ENCODE data around the gene VPS37C.
A peak's percentile ranks its signal among the peaks of the same experiment; 100 is the strongest.
"Not testable (repeated sequence)": the region's sequence is repeated elsewhere in the genome, so short reads cannot be mapped to it uniquely, and the experiment has no call there.

VPS37C gene

DNA sequence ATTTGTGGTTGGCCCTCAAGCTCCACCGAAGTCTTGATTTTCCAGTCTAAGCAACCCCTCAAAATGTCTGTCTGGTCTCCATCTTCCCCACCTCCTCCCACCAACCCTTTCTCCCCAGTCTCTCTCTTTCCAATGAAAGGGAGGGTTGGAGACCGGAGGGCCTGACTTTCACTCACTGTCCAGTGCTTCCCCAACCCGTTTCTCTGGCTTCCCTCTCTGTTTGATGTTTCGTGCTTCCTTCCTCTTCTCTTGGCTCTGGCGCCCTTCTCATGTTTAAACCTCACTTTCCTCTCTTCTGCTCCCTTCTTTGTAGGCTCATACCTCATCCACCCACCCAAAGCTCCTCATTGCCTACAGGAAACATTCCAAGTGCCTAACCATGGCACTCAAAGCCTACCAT, 11.1 kb upstream of the VPS37C start:
- Mint-ChIP-seq H3K9me3 (no peaks in the 10 kb centered on the region), H3K27me3 (peaks cover 12% of the 10 kb centered on the region), H3K4me3 (no peak overlapping the region), H3K27ac (ENCODE audit: low read depth) (no peak overlapping the region), H3K36me3 (ENCODE audit: insufficient read depth) (no peaks in the 10 kb centered on the region), H3K4me1 (peaks cover 11% of the 10 kb centered on the region)
- ATAC-seq (replicated peaks; ENCODE audit: extremely low read depth, poor library complexity, severe bottlenecking) (no peak), DNase-seq (ENCODE audit: low spot score in 2 of 2) (no peak)

- ATAC-seq (replicated peaks; ENCODE audit: extremely low read depth, poor library complexity, severe bottlenecking) = no peak
- no peak for DNase-seq (ENCODE audit: low spot score in 2 of 2)
- Mint-ChIP-seq H3K36me3 (ENCODE audit: insufficient read depth) (no peaks in the 10 kb centered on the region), H3K27me3 (peaks cover 12% of the 10 kb centered on the region), H3K9me3 (no peaks in the 10 kb centered on the region), H3K27ac (ENCODE audit: low read depth) (no peak overlapping the region), H3K4me3 (no peak overlapping the region), H3K4me1 (peaks cover 11% of the 10 kb centered on the region)
Observed at GRCh38 chr11:61171907-61172306, 10.7 kb upstream of the VPS37C start.

GRCh38 chr11:61170566-61170965, 9.3 kb upstream of the VPS37C start:
- Mint-ChIP-seq H3K36me3 (ENCODE audit: insufficient read depth) (no peaks in the 10 kb centered on the region), H3K9me3 (no peaks in the 10 kb centered on the region), H3K4me3 (no peak overlapping the region), H3K27ac (ENCODE audit: low read depth) (no peak overlapping the region), H3K4me1 (peaks cover 11% of the 10 kb centered on the region), H3K27me3 (no peaks in the 10 kb centered on the region)
- no peak for DNase-seq (ENCODE audit: low spot score in 2 of 2)
- no peak for ATAC-seq (replicated peaks; ENCODE audit: extremely low read depth, poor library complexity, severe bottlenecking)

GRCh38 chr11:61168800-61169199, 7.6 kb upstream of the VPS37C start:
- Mint-ChIP-seq H3K4me3 (no peak overlapping the region), H3K9me3 (no peaks in the 10 kb centered on the region), H3K27me3 (no peaks in the 10 kb centered on the region), H3K4me1 (peaks cover 25% of the 10 kb centered on the region), H3K27ac (ENCODE audit: low read depth) (no peak overlapping the region), H3K36me3 (ENCODE audit: insufficient read depth) (peaks cover 2% of the 10 kb centered on the region)
- DNase-seq (ENCODE audit: low spot score in 2 of 2) = no peak
- no peak for ATAC-seq (replicated peaks; ENCODE audit: extremely low read depth, poor library complexity, severe bottlenecking)

DNA sequence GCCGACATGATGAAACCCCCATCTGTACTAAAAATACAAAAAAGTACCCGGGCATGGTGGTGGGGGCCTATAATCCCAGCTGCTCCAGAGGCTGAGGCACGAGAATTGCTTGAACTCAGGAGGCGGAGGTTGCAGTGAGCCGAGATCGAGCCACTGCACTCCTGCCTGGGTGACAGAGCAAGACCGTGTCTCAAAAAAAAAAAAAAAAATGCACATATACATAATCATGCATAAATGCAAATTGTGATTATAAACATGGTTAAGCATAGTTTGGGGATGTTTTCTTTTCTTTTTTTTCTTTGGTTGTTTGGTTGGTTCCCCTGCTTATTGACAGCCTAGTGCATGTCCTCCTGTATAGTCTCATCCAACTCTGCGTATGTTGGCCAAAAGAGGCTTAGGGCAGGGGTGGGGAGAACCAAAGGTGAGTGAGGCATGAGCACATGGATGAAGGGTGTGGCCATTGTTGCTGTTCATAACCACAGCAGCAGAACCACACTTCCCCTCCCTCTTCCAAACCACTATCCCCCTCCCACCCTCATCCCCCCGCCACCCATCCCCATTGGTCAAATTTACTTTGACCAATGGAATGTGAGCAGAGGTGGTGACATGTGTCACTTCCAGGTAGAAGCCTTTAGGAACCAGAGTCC, 6.9 kb upstream of the VPS37C start:
- no peak overlapping the region for H3K4me3 Mint-ChIP-seq
- DNase-seq (ENCODE audit: low spot score in 2 of 2) (no peak), ATAC-seq (replicated peaks; ENCODE audit: extremely low read depth, poor library complexity, severe bottlenecking) (no peak)
- H3K27me3 Mint-ChIP-seq = no peaks in the 10 kb centered on the region
- H3K27ac Mint-ChIP-seq (ENCODE audit: low read depth) = no peak overlapping the region
- peaks cover 26% of the 10 kb centered on the region for H3K4me1 Mint-ChIP-seq
- no peaks in the 10 kb centered on the region for H3K9me3 Mint-ChIP-seq
- peaks cover 2% of the 10 kb centered on the region for H3K36me3 Mint-ChIP-seq (ENCODE audit: insufficient read depth)

GRCh38 chr11:61166331-61166730, 5.1 kb upstream of the VPS37C start:
- Mint-ChIP-seq H3K4me1 (peaks cover 22% of the 10 kb centered on the region), H3K36me3 (ENCODE audit: insufficient read depth) (peaks cover 12% of the 10 kb centered on the region)
- not testable (repeated sequence) for H3K9me3 Mint-ChIP-seq; DNase-seq (ENCODE audit: low spot score in 2 of 2); H3K27ac Mint-ChIP-seq (ENCODE audit: low read depth); ATAC-seq (replicated peaks; ENCODE audit: extremely low read depth, poor library complexity, severe bottlenecking); H3K4me3 Mint-ChIP-seq; H3K27me3 Mint-ChIP-seq

GRCh38 chr11:61165785-61166184, 4.6 kb upstream of the VPS37C start:
- peaks cover 23% of the 10 kb centered on the region for H3K4me1 Mint-ChIP-seq
- not testable (repeated sequence) for H3K27me3 Mint-ChIP-seq; ATAC-seq (replicated peaks; ENCODE audit: extremely low read depth, poor library complexity, severe bottlenecking); H3K27ac Mint-ChIP-seq (ENCODE audit: low read depth); DNase-seq (ENCODE audit: low spot score in 2 of 2); H3K9me3 Mint-ChIP-seq; H3K4me3 Mint-ChIP-seq
- H3K36me3 Mint-ChIP-seq (ENCODE audit: insufficient read depth) = peaks cover 16% of the 10 kb centered on the region

GRCh38 chr11:61164606-61165424, 3.6 kb upstream of the VPS37C start:
- Mint-ChIP-seq H3K9me3 (no peaks in the 10 kb centered on the region), H3K4me3 (no peak overlapping the region), H3K27ac (ENCODE audit: low read depth) (peak overlapping the region; percentile 3), H3K36me3 (ENCODE audit: insufficient read depth) (peaks cover 18% of the 10 kb centered on the region), H3K4me1 (peaks cover 33% of the 10 kb centered on the region), H3K27me3 (no peaks in the 10 kb centered on the region)
- no peak for ATAC-seq (replicated peaks; ENCODE audit: extremely low read depth, poor library complexity, severe bottlenecking)
- DNase-seq (ENCODE audit: low spot score in 2 of 2) = no peak

GRCh38 chr11:61163714-61164605, 2.7 kb upstream of the VPS37C start:
- no peak for ATAC-seq (replicated peaks; ENCODE audit: extremely low read depth, poor library complexity, severe bottlenecking)
- peaks cover 20% of the 10 kb centered on the region for H3K36me3 Mint-ChIP-seq (ENCODE audit: insufficient read depth)
- H3K27ac Mint-ChIP-seq (ENCODE audit: low read depth) = peak overlapping the region; percentile 3
- H3K4me1 Mint-ChIP-seq = peaks cover 33% of the 10 kb centered on the region
- DNase-seq (ENCODE audit: low spot score in 2 of 2) = no peak
- H3K27me3 Mint-ChIP-seq = no peaks in the 10 kb centered on the region
- no peak overlapping the region for H3K4me3 Mint-ChIP-seq
- no peaks in the 10 kb centered on the region for H3K9me3 Mint-ChIP-seq

- Mint-ChIP-seq H3K4me3 (no peak overlapping the region), H3K4me1 (peaks cover 38% of the 10 kb centered on the region)
Observed at GRCh38 chr11:61163021-61163420, 1.8 kb upstream of the VPS37C start.

DNA sequence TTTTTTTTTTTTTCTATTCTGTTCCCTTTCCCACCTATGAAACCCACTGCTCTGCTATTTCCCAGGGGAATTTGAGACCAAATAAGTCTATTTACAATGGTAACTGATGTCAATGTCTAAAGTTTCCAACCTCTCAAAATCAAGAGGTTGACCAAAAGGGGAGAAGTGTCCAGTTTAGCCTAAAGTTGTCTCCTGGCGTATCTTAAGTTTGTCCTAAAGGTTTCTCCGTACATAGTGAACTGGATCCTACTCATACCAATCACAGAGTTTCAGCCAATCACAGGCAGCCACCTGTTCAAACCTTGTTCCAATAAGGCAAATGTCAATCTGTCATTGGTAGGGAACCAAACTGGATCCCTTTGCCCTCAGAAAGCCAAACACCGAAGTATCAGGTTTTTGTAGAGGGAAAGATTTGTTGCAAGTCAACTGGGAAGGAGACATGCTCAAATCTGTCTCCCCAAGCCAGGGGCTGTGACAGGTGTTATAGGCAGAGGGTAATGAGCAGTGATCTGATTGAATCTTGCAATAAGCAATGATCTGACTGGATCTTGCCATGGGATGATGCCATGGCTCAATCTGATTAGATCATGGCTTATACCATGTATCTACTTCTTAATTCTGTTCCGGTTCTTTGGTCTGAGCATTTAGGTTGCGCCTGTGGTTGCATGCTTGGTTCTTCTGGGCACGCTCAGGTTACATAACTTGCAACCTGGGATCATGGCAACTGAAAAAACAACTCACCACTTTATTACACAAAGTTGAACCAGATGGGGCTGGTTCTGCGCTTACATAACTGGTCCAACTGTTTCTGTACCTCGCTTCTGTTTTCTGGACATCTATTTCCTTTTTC, 1.1 kb upstream of the VPS37C start:
- no peaks in the 10 kb centered on the region for H3K9me3 Mint-ChIP-seq
- no peak for ATAC-seq (replicated peaks; ENCODE audit: extremely low read depth, poor library complexity, severe bottlenecking)
- peak overlapping the region; percentile 95 for H3K27ac Mint-ChIP-seq (ENCODE audit: low read depth)
- peaks cover 24% of the 10 kb centered on the region for H3K36me3 Mint-ChIP-seq (ENCODE audit: insufficient read depth)
- peaks cover 38% of the 10 kb centered on the region for H3K4me1 Mint-ChIP-seq
- H3K4me3 Mint-ChIP-seq = peak overlapping the region; percentile 82
- DNase-seq (ENCODE audit: low spot score in 2 of 2) = no peak
- H3K27me3 Mint-ChIP-seq = no peaks in the 10 kb centered on the region

More at GRCh38 chr11:61163021-61163420, 1.8 kb upstream of the VPS37C start:
- Mint-ChIP-seq H3K36me3 (ENCODE audit: insufficient read depth) (peaks cover 20% of the 10 kb centered on the region), H3K9me3 (no peaks in the 10 kb centered on the region), H3K27me3 (no peaks in the 10 kb centered on the region), H3K27ac (ENCODE audit: low read depth) (no peak overlapping the region)
- ATAC-seq (replicated peaks; ENCODE audit: extremely low read depth, poor library complexity, severe bottlenecking) (no peak), DNase-seq (ENCODE audit: low spot score in 2 of 2) (no peak)

Data from central memory CD8-positive, alpha-beta T cell (primary cell).